ENCODE results near the gene TMEM117.

DNA sequence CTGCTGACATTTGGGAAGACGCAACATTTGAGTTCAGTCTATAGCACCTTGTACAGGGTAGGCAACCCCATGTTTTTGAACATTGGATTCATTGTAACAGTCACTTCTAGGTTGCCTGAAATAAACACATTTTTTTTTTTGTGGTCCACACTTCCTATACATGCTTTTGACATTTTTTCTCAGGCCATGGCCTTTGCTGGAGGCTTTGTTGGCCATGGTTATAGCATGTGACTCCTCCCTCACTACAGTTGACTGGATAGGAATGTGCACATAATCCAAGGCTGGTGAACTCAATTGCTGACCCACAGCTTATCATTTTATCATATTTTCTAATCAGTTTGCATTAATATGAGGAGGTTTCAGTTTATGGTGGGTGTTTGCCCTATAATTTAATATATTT, 60.6 kb downstream of the TMEM117 start:
- TF ChIP-seq, protein P1, sequence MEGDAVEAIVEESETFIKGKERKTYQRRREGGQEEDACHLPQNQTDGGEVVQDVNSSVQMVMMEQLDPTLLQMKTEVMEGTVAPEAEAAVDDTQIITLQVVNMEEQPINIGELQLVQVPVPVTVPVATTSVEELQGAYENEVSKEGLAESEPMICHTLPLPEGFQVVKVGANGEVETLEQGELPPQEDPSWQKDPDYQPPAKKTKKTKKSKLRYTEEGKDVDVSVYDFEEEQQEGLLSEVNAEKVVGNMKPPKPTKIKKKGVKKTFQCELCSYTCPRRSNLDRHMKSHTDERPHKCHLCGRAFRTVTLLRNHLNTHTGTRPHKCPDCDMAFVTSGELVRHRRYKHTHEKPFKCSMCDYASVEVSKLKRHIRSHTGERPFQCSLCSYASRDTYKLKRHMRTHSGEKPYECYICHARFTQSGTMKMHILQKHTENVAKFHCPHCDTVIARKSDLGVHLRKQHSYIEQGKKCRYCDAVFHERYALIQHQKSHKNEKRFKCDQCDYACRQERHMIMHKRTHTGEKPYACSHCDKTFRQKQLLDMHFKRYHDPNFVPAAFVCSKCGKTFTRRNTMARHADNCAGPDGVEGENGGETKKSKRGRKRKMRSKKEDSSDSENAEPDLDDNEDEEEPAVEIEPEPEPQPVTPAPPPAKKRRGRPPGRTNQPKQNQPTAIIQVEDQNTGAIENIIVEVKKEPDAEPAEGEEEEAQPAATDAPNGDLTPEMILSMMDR (IDR thresholded peaks at IDR 0.05): no peak
- TF ChIP-seq POLR2A (IDR thresholded peaks at IDR 0.05) (no peak), EP300 (IDR thresholded peaks at IDR 0.05) (no peak)

Data from tibial nerve (tissue), 4 donors.